ENCODE measurements around the gene PDSS2. TPM values are rescaled to one million over a fixed set of nuclear protein-coding genes. Genes with fewer than 3 reads are reported as not detected.
A peak's percentile ranks its signal among the peaks of the same experiment; 100 is the strongest.

PDSS2 gene
- total RNA-seq, 1 experiment from 2014 or later, result 10.2 TPM

DNA sequence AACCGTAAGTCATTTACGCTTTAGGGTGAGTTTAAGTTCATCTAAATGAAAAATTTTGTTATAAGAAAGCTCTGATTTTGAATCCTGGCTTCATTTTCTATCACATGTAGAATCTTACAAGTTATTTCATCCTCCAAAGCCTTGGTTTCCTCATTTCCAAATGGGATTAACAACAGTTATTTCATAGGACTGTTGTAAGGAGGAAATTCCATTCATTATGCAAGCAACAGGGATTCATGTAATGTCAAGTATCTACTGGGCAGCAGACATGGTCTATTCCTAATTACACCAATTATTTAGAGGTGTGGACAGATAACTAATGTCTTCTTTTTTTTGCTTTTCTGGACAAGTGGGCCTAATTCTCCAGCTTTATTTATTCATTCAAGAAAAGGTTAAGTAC lies 154.0 kb downstream of the PDSS2 start:
- Mint-ChIP-seq H3K27me3 (ENCODE audit: insufficient read depth, unreplicated experiment) (no peaks in the 10 kb centered on the region), H3K4me3 (ENCODE audit: unreplicated experiment) (no peak overlapping the region), H3K4me1 (ENCODE audit: insufficient read depth, unreplicated experiment) (peaks cover 14% of the 10 kb centered on the region), H3K9me3 (ENCODE audit: unreplicated experiment) (no peaks in the 10 kb centered on the region), H3K36me3 (ENCODE audit: insufficient read depth, unreplicated experiment) (no peaks in the 10 kb centered on the region), H3K27ac (ENCODE audit: low read depth, unreplicated experiment) (no peak overlapping the region)
- TF ChIP-seq, protein P1, sequence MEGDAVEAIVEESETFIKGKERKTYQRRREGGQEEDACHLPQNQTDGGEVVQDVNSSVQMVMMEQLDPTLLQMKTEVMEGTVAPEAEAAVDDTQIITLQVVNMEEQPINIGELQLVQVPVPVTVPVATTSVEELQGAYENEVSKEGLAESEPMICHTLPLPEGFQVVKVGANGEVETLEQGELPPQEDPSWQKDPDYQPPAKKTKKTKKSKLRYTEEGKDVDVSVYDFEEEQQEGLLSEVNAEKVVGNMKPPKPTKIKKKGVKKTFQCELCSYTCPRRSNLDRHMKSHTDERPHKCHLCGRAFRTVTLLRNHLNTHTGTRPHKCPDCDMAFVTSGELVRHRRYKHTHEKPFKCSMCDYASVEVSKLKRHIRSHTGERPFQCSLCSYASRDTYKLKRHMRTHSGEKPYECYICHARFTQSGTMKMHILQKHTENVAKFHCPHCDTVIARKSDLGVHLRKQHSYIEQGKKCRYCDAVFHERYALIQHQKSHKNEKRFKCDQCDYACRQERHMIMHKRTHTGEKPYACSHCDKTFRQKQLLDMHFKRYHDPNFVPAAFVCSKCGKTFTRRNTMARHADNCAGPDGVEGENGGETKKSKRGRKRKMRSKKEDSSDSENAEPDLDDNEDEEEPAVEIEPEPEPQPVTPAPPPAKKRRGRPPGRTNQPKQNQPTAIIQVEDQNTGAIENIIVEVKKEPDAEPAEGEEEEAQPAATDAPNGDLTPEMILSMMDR (IDR thresholded peaks at IDR 0.05; ENCODE audit: unreplicated experiment), result no peak
- BruUV-seq (replicated peaks), result no TSS peak
- ChIA-PET CTCF (interaction anchor here (0.6 kb wide), 1 partner anchor 543 kb away, joined by 3 read pairs; no protein-coding TSS in a partner anchor), POLR2A (interaction anchor here (0.6 kb wide), 1 partner anchor 134 kb away, joined by 3 read pairs; no protein-coding TSS in a partner anchor)
- intact Hi-C loops (cut with micrococcal nuclease), result no loop called here
- peak; percentile 8 for DNase-seq (ENCODE audit: unreplicated experiment)

- peak; percentile 71 for DNase-seq (ENCODE audit: unreplicated experiment)
- H3K4me1 Mint-ChIP-seq (ENCODE audit: insufficient read depth, unreplicated experiment), result peaks cover 14% of the 10 kb centered on the region
- POLR2A ChIA-PET, result interaction anchor here (0.6 to 1.6 kb wide), 2 partner anchors 11 to 14 kb away, joined by 3 to 4 read pairs; no protein-coding TSS in a partner anchor
- no peaks in the 10 kb centered on the region for H3K36me3 Mint-ChIP-seq (ENCODE audit: insufficient read depth, unreplicated experiment)
- BruUV-seq (replicated peaks), result no TSS peak
- no peaks in the 10 kb centered on the region for H3K27me3 Mint-ChIP-seq (ENCODE audit: insufficient read depth, unreplicated experiment)
- intact Hi-C loops (cut with micrococcal nuclease), result no loop called here
- CTCF ChIA-PET, result no interaction called here
- no peak overlapping the region for H3K4me3 Mint-ChIP-seq (ENCODE audit: unreplicated experiment)
- H3K27ac Mint-ChIP-seq (ENCODE audit: low read depth, unreplicated experiment), result peak overlapping the region; percentile 40
- TF ChIP-seq, protein P1 (IDR thresholded peaks at IDR 0.05; ENCODE audit: unreplicated experiment), result no peak
- H3K9me3 Mint-ChIP-seq (ENCODE audit: unreplicated experiment), result no peaks in the 10 kb centered on the region
These were observed 154.8 kb downstream of the PDSS2 start for GRCh38 chr6:107304421-107305025.

DNA sequence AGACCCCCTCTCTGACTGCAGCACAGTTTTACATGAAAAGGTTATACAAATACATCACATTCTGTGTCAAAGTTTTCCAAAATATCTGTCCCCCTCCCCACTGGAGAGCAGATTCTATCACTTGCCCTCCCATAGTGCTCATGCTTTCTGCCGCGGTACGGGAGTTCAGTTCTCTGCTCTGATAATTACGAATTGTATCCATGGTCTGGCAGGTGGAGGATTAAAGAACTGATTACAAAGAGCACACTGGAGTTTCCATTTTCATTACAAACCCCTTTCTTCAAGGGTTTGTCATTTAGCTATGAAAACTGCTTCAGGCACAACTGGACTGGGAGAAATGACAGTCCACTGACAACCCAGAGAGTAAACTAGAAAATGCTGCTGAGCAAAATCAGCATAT lies 166.0 kb downstream of the PDSS2 start:
- peak overlapping the region; percentile 23 for H3K27ac Mint-ChIP-seq (ENCODE audit: low read depth, unreplicated experiment)
- no peak for DNase-seq (ENCODE audit: unreplicated experiment)
- intact Hi-C loops (cut with micrococcal nuclease), result no loop called here
- no peaks in the 10 kb centered on the region for H3K9me3 Mint-ChIP-seq (ENCODE audit: unreplicated experiment)
- no peaks in the 10 kb centered on the region for H3K27me3 Mint-ChIP-seq (ENCODE audit: insufficient read depth, unreplicated experiment)
- H3K4me1 Mint-ChIP-seq (ENCODE audit: insufficient read depth, unreplicated experiment), result peaks cover 9% of the 10 kb centered on the region
- BruUV-seq (replicated peaks), result no TSS peak
- TF ChIP-seq, protein P1 (IDR thresholded peaks at IDR 0.05; ENCODE audit: unreplicated experiment), result no peak
- CTCF ChIA-PET, result interaction anchor here (0.6 to 1.9 kb wide), 4 partner anchors 19 to 295 kb away, joined by 3 to 5 read pairs (median 4); no protein-coding TSS in a partner anchor
- peaks cover 2% of the 10 kb centered on the region for H3K36me3 Mint-ChIP-seq (ENCODE audit: insufficient read depth, unreplicated experiment)
- POLR2A ChIA-PET, result interaction anchor here (0.7 to 1.2 kb wide), 2 partner anchors 14 to 22 kb away, joined by 3 to 4 read pairs; no protein-coding TSS in a partner anchor
- H3K4me3 Mint-ChIP-seq (ENCODE audit: unreplicated experiment), result no peak overlapping the region

GRCh38 chr6:107292715-107293271 lies 166.6 kb downstream of the PDSS2 start:
- no TSS peak for BruUV-seq (replicated peaks)
- H3K4me1 Mint-ChIP-seq (ENCODE audit: insufficient read depth, unreplicated experiment), result peaks cover 9% of the 10 kb centered on the region
- no peak for DNase-seq (ENCODE audit: unreplicated experiment)
- peak overlapping the region; percentile 23 for H3K27ac Mint-ChIP-seq (ENCODE audit: low read depth, unreplicated experiment)
- CTCF ChIA-PET, result interaction anchor here (0.5 to 1.9 kb wide), 3 partner anchors 18 to 159 kb away, joined by 4 to 5 read pairs (median 4); no protein-coding TSS in a partner anchor
- no peaks in the 10 kb centered on the region for H3K27me3 Mint-ChIP-seq (ENCODE audit: insufficient read depth, unreplicated experiment)
- intact Hi-C loops (cut with micrococcal nuclease), result no loop called here
- no peaks in the 10 kb centered on the region for H3K9me3 Mint-ChIP-seq (ENCODE audit: unreplicated experiment)
- H3K36me3 Mint-ChIP-seq (ENCODE audit: insufficient read depth, unreplicated experiment), result peaks cover 6% of the 10 kb centered on the region
- TF ChIP-seq, protein P1 (IDR thresholded peaks at IDR 0.05; ENCODE audit: unreplicated experiment), result no peak
- no peak overlapping the region for H3K4me3 Mint-ChIP-seq (ENCODE audit: unreplicated experiment)
- POLR2A ChIA-PET, result interaction anchor here (1.2 kb wide), 1 partner anchor 23 kb away, joined by 4 read pairs; no protein-coding TSS in a partner anchor
